A549 (cell line): Measurements from ENCODE around the gene PTGER2. TPM values are rescaled to one million over a fixed set of nuclear protein-coding genes. Genes with fewer than 3 reads are reported as not detected.
A peak's percentile ranks its signal among the peaks of the same experiment; 100 is the strongest.

Experiments
- ATAC-seq, 2 experiments: fragments of 200-7000 bp in 1 of 2; fragments of >200 bp in 1 of 2; cut with Nextera tagmentation in 1 of 2; cut with Tn5 transposase in 1 of 2; 3 replicates each; pipeline versions ENCODE4 v1.8.0 to v1.9.1; 2018 to 2020; ENCODE audit warnings: mild to moderate bottlenecking in 1 of 2, moderate library complexity in 1 of 2
- CTCF ChIA-PET: fragments of 300-600 bp; sonication (Branson Sonifier 250); formaldehyde crosslinking; extraction: SDS; loops from one replicate; lab custom pipeline; 2021; ENCODE audit warnings: antibody characterized with exemption, inconsistent platforms; lab: Yijun Ruan, JAX
- POLR2A ChIA-PET: fragments of 350-600 bp; formaldehyde crosslinking; extraction: SDS; loops from one replicate; lab custom pipeline; 2021; ENCODE audit warnings: antibody characterized with exemption, inconsistent platforms; lab: Yijun Ruan, JAX
- DNase-seq, 2 experiments: peaks; one replicate each; pipeline versions ENCODE4 v3.0.0 to v3.0.0-alpha.2; 2011 to 2016; ENCODE audit warnings: low read depth in 1 of 2, low spot score in 1 of 2
- FAIRE-seq: peaks from 2 replicates; lab custom pipeline; 2011; peaks lifted over from hg19 to GRCh38; lab: Jason Lieb, UNC
- H3K27ac ChIP-seq, 2 experiments: fragments of >200 bp; sonication (Bioruptor Twin); formaldehyde crosslinking; 3 replicates each; pipeline ENCODE4 v1.5.1; 2016 to 2017
- H3K4me1 ChIP-seq: fragments of >200 bp; sonication (Bioruptor Twin); formaldehyde crosslinking; 3 replicates; pipeline ENCODE4 v1.6.1; 2016
- H3K4me2 ChIP-seq: fragments of >200 bp; sonication (Bioruptor Twin); formaldehyde crosslinking; 3 replicates; pipeline ENCODE4 v1.6.1; 2016
- H3K4me3 ChIP-seq: fragments of >200 bp; sonication (Bioruptor Twin); formaldehyde crosslinking; 3 replicates; pipeline ENCODE4 v1.5.1; 2016
- H3K9me3 ChIP-seq: fragments of >200 bp; sonication (Bioruptor Twin); formaldehyde crosslinking; 3 replicates; pipeline ENCODE4 v1.6.1; 2016
- CEBPB ChIP-seq, 2 experiments: fragments of >200 bp in 1 of 2; sonication (Bioruptor Twin) in 1 of 2; formaldehyde crosslinking in 1 of 2; IDR thresholded peaks; 2 replicates each; pipeline ENCODE4 v1.6.1; 2012 to 2016
- CHD2 ChIP-seq: fragments of 150-350 bp; IDR thresholded peaks from 2 replicates; pipeline ENCODE4 v1.6.1; 2014; ENCODE audit warnings: low read length; ENCODE audit not compliant: partially characterized antibody
- EHMT2 ChIP-seq: fragments of 200-600 bp; sonication (generic); IDR thresholded peaks from 2 replicates; pipeline ENCODE4 v1.6.1; 2016; ENCODE audit warnings: antibody characterized with exemption, low read depth, mild to moderate bottlenecking, moderate library complexity
- EP300 ChIP-seq, 2 experiments: fragments of >200 bp; sonication (Bioruptor Twin); formaldehyde crosslinking; IDR thresholded peaks; 2 replicates in 1 of 2; 3 replicates in 1 of 2; pipeline ENCODE4 v1.6.1; 2016 to 2017
- HOXA7 ChIP-seq: fragments of 250-450 bp; sonication (Bioruptor Pico); IDR thresholded peaks from 2 replicates; pipeline ENCODE4 v1.5.0; 2020; ENCODE audit warnings: mild to moderate bottlenecking, moderate library complexity
- HOXB13 ChIP-seq: fragments of 250-450 bp; sonication (Bioruptor Pico); IDR thresholded peaks from 2 replicates; pipeline ENCODE4 v1.5.0; 2020; ENCODE audit warnings: low read depth, mild to moderate bottlenecking, moderate library complexity
- KDM5A ChIP-seq: fragments of 200-600 bp; sonication (generic); IDR thresholded peaks from 2 replicates; pipeline ENCODE4 v1.6.1; 2016; ENCODE audit warnings: antibody characterized with exemption, mild to moderate bottlenecking
- MAZ ChIP-seq: fragments of 150-350 bp; IDR thresholded peaks from 2 replicates; pipeline ENCODE4 v1.6.1; 2014; ENCODE audit warnings: antibody characterized with exemption, low read depth, low read length, borderline replicate concordance
- NFE2L2 ChIP-seq: fragments of 150-350 bp; conservative IDR thresholded peaks from 2 replicates; pipeline ENCODE4 v1.6.1; 2014; ENCODE audit warnings: low read length
- NPAS2 ChIP-seq: fragments of 250-450 bp; sonication (Bioruptor Pico); IDR thresholded peaks from 2 replicates; pipeline ENCODE4 v1.8.0; 2022; ENCODE audit warnings: mild to moderate bottlenecking, moderate library complexity, borderline replicate concordance
- PHF8 ChIP-seq: fragments of 200-600 bp; sonication (generic); IDR thresholded peaks from 2 replicates; pipeline ENCODE4 v1.6.1; 2016; ENCODE audit warnings: low read depth, mild to moderate bottlenecking, antibody characterized with exemption, moderate library complexity, borderline replicate concordance
- POLR2AphosphoS2 ChIP-seq: conservative IDR thresholded peaks from 2 replicates; pipeline ENCODE4 v1.6.1; 2012; ENCODE audit warnings: low read length, improper control_type of control experiment, inconsistent platforms
- TP53 ChIP-seq: fragments of 250-450 bp; sonication (Bioruptor Pico); IDR thresholded peaks from 2 replicates; pipeline ENCODE4 v1.5.0; 2021; ENCODE audit warnings: mild to moderate bottlenecking, moderate library complexity
- ZFP36 ChIP-seq: fragments of 450-650 bp; IDR thresholded peaks from 2 replicates; pipeline ENCODE4 v1.6.1; 2014; ENCODE audit warnings: borderline replicate concordance; ENCODE audit not compliant: partially characterized antibody
- WGBS: methylation state at CpG from one replicate; pipeline ENCODE4 v1.1.6; 2017; ENCODE audit errors: missing lambda C conversion rate; 5-methylcytosine and 5-hydroxymethylcytosine counted together
- polyA plus RNA-seq, 4 experiments: library from polyadenylated mRNA; depleted of rRNA in 3 of 4; stranded (reverse); fragments of >200 nt; fragmentation: RNase III in 1 of 4; extraction: RNeasy Plus Mini Kit Qiagen cat#74134 plus additional on column Dnase treatment in 1 of 4; gene quantifications; 2 replicates in 3 of 4; 3 replicates in 1 of 4; pipeline ENCODE4 v1.2.3, GENCODE V29; 2011 to 2017
- TF ChIP-seq, protein P1 (sequence below): IDR thresholded peaks from 2 replicates; pipeline ENCODE4 v1.6.1; 2012; ENCODE audit warnings: low read depth, borderline replicate concordance
- TF ChIP-seq, protein P2 (sequence below): fragments of 250-450 bp; sonication (Bioruptor Pico); IDR thresholded peaks from 2 replicates; pipeline ENCODE4 v1.5.0; 2020; ENCODE audit warnings: low read depth, mild to moderate bottlenecking, moderate library complexity
- TF ChIP-seq, protein P3 (sequence below): fragments of >200 bp; sonication (Bioruptor Twin); formaldehyde crosslinking; IDR thresholded peaks from 3 replicates; pipeline ENCODE4 v1.5.1; 2016
- TF ChIP-seq, protein P4 (sequence below): IDR thresholded peaks from 2 replicates; pipeline ENCODE4 v1.6.1; 2012
- TF ChIP-seq, protein P5 (sequence below): fragments of 250-450 bp; sonication (Bioruptor Pico); IDR thresholded peaks from 2 replicates; pipeline ENCODE4 v1.5.0; 2021; ENCODE audit warnings: mild to moderate bottlenecking, moderate library complexity, borderline replicate concordance

PTGER2 gene
- polyA plus RNA-seq, 2 of the 4 experiments (the other 2 are of a cell fraction): 0.74 to 1.2 TPM

DNA sequence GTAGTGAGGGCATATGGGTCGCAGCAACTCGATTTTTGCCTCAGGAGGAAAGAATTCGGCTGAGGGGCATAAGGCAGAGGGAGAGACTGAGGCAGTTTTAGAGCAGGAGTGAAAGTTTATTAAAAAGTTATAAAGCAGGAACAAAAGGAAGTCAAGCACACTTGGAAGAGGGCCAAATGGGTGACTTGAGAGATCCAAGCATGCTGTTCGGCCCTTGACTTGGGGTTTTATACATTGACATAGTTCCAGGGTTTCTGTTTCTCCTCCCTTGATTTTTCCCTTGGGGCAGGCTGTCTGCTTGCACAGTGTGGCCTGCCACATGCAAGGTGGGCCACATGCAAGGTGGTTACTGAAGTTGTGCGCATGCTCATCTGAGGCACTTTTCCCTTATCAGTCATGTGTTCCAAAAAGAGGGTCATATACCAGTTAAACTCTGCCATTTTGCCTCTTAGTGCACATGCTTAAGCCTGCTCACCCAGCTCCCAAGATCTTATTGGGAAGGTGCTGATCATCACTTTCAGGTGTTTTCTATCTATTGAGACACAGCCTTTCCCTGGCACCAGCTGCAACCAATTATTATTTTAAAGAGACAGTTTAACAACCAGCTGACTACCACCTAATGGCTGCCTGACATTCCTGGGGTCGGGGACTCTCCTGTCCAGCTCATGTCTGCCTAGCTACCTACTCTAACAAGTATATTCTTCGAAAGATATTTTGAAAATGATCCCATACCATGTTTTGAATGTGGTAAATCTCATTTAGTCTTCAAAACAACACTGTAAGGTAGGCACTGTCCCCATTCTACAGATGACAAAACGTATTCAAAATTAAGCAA is 19.9 kb downstream of the PTGER2 start:
- Histone ChIP-seq H3K4me2 (no peak overlapping the region), H3K4me3 (no peak overlapping the region), H3K9me3 (no peaks in the 10 kb centered on the region), H3K4me1 (peaks cover 14% of the 10 kb centered on the region)
- CTCF ChIA-PET: interaction anchor here (1.3 kb wide), 1 partner anchor 34 kb away, joined by 4 read pairs; no protein-coding TSS in a partner anchor
- ATAC-seq (no peak), DNase-seq (no peak), FAIRE-seq (no peak)
- POLR2A ChIA-PET: no interaction called here
- WGBS: 80% methylated on average over 8 of the region's 8 CpGs
- TF ChIP-seq, protein P1, sequence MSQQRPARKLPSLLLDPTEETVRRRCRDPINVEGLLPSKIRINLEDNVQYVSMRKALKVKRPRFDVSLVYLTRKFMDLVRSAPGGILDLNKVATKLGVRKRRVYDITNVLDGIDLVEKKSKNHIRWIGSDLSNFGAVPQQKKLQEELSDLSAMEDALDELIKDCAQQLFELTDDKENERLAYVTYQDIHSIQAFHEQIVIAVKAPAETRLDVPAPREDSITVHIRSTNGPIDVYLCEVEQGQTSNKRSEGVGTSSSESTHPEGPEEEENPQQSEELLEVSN: no peak
- TF ChIP-seq HOXA7 (CRISPR knock-in tag): no peak
- TF ChIP-seq, protein P2, sequence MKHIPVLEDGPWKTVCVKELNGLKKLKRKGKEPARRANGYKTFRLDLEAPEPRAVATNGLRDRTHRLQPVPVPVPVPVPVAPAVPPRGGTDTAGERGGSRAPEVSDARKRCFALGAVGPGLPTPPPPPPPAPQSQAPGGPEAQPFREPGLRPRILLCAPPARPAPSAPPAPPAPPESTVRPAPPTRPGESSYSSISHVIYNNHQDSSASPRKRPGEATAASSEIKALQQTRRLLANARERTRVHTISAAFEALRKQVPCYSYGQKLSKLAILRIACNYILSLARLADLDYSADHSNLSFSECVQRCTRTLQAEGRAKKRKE (CRISPR knock-in tag): no peak
- no peak for TF ChIP-seq HOXB13 (CRISPR knock-in tag)
- TF ChIP-seq PHF8: no peak
- TF ChIP-seq POLR2AphosphoS2: no peak
- TF ChIP-seq, all 56 proteins: peak for 0
- no peak overlapping the region for H3K27ac ChIP-seq

DNA sequence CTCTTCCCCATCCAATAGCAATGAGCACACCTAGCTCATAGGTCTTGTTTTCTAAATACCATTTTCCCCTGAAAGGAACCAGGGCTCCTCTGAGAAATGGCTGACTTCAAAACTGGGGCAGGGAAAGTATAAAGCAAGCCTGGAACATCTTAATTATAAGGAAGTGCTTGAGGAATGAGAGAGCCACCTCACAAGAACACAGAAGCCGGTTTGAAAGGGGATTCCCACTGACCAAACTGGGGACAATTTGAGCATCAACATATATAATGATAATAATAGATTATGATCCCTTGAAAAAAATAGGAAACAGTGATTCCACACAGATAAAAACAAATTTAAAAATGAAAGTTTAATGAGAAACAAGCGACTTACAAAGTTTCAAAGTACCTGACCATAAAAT is 22.1 kb downstream of the PTGER2 start:
- POLR2A ChIA-PET: no interaction called here
- no peak overlapping the region for H3K4me2 ChIP-seq
- no peak overlapping the region for H3K4me3 ChIP-seq
- FAIRE-seq: no peak
- no peak for TF ChIP-seq CHD2
- TF ChIP-seq CEBPB (IDR thresholded peaks at IDR 0.05): no peak
- TF ChIP-seq, protein P2 (CRISPR knock-in tag): no peak
- no peak for TF ChIP-seq NPAS2 (CRISPR knock-in tag)
- TF ChIP-seq EHMT2: no peak
- no peak for TF ChIP-seq ZFP36
- no peak for TF ChIP-seq TP53 (CRISPR knock-in tag)
- TF ChIP-seq HOXB13 (CRISPR knock-in tag): no peak
- TF ChIP-seq, protein P3, sequence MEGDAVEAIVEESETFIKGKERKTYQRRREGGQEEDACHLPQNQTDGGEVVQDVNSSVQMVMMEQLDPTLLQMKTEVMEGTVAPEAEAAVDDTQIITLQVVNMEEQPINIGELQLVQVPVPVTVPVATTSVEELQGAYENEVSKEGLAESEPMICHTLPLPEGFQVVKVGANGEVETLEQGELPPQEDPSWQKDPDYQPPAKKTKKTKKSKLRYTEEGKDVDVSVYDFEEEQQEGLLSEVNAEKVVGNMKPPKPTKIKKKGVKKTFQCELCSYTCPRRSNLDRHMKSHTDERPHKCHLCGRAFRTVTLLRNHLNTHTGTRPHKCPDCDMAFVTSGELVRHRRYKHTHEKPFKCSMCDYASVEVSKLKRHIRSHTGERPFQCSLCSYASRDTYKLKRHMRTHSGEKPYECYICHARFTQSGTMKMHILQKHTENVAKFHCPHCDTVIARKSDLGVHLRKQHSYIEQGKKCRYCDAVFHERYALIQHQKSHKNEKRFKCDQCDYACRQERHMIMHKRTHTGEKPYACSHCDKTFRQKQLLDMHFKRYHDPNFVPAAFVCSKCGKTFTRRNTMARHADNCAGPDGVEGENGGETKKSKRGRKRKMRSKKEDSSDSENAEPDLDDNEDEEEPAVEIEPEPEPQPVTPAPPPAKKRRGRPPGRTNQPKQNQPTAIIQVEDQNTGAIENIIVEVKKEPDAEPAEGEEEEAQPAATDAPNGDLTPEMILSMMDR: no peak
- no peak for TF ChIP-seq KDM5A
- TF ChIP-seq, all 56 proteins: peak for 0
- no peak overlapping the region for H3K27ac ChIP-seq
- DNase-seq (no peak), ATAC-seq (no peak)
- no peaks in the 10 kb centered on the region for H3K9me3 ChIP-seq
- 69% methylated on average over 2 of the region's 2 CpGs for WGBS
- H3K4me1 ChIP-seq: peaks cover 11% of the 10 kb centered on the region
- CTCF ChIA-PET: interaction anchor here (1.0 kb wide), 1 partner anchor 9 kb away, joined by 3 read pairs; no protein-coding TSS in a partner anchor

DNA sequence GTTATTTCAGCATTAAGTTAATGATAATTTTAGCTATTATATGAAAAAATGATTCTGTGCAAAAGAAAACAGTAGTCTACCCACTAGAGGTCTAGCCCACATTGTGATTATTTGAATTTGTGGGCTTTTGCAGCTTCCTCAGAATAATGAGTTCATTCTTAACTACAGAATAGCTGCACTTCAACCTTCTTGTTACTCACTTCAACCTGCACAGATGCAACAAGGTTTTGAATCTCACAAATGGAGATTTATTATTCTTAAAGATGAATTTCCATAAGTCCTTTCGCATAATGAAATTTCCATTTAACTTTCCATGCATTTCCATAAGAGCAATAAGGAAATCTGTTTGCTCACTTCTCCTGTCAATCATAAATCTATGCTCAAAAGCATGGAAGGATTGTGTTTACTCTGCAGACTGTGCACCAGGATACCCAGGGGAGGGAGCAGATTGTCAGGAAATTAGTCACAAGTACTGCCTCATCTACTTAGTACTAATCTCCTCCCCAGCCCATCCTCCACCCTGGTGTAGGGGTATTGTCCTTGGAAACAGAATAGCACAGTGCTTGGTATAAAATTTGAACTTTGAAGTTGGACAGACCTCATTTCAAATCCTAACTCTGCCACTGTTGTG is 24.1 kb downstream of the PTGER2 start:
- H3K27ac ChIP-seq: peak overlapping the region; percentile 20 to 30; a peak in 1 of 6 replicates
- H3K4me3 ChIP-seq: no peak overlapping the region
- peaks cover 20% of the 10 kb centered on the region for H3K4me1 ChIP-seq
- ATAC-seq (peak; percentile 83 to 92; a peak in 5 of 6 replicates), FAIRE-seq (peak; percentile 56), DNase-seq (peak; percentile 31 to 65)
- POLR2A ChIA-PET: no interaction called here
- no peaks in the 10 kb centered on the region for H3K9me3 ChIP-seq
- CTCF ChIA-PET: no interaction called here
- H3K4me2 ChIP-seq: peak overlapping the region; percentile 55
- 48% methylated on average over 1 of the region's 1 CpG for WGBS
- TF ChIP-seq NFE2L2 (no peak), EP300 (IDR thresholded peaks at IDR 0.05) (no peak), MAZ (no peak), CEBPB (IDR thresholded peaks at IDR 0.05) (no peak; a peak in 1 of 4 replicates)
- TF ChIP-seq, protein P4, sequence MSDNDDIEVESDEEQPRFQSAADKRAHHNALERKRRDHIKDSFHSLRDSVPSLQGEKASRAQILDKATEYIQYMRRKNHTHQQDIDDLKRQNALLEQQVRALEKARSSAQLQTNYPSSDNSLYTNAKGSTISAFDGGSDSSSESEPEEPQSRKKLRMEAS: 0 out of 2 replicates have a peak, but pooled peaks have one; percentile 26
- TF ChIP-seq, protein P5, sequence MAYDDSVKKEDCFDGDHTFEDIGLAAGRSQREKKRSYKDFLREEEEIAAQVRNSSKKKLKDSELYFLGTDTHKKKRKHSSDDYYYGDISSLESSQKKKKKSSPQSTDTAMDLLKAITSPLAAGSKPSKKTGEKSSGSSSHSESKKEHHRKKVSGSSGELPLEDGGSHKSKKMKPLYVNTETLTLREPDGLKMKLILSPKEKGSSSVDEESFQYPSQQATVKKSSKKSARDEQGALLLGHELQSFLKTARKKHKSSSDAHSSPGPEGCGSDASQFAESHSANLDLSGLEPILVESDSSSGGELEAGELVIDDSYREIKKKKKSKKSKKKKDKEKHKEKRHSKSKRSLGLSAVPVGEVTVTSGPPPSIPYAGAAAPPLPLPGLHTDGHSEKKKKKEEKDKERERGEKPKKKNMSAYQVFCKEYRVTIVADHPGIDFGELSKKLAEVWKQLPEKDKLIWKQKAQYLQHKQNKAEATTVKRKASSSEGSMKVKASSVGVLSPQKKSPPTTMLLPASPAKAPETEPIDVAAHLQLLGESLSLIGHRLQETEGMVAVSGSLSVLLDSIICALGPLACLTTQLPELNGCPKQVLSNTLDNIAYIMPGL (CRISPR knock-in tag): no peak
- TF ChIP-seq, protein P3: no peak
